Measurements from ENCODE around the gene TMCO4.
A peak's percentile ranks its signal among the peaks of the same experiment; 100 is the strongest.
"Not testable (repeated sequence)": the region's sequence is repeated elsewhere in the genome, so short reads cannot be mapped to it uniquely, and the experiment has no call there.

TMCO4 gene

GRCh38 chr1:19813643-19813960 is 13.9 kb upstream of the TMCO4 start:
- no peak for DNase-seq (ENCODE audit: low read depth)

GRCh38 chr1:19812875-19813642 is 13.3 kb upstream of the TMCO4 start:
- DNase-seq (ENCODE audit: low read depth): no peak

- DNase-seq (ENCODE audit: low read depth): peak; percentile 19
These were observed 11.6 kb upstream of the TMCO4 start for GRCh38 chr1:19811206-19811851.

- no peak for DNase-seq (ENCODE audit: low read depth)
These were observed 9.5 kb upstream of the TMCO4 start for GRCh38 chr1:19809044-19809750.

GRCh38 chr1:19808351-19808750 is 8.6 kb upstream of the TMCO4 start:
- no peak for DNase-seq (ENCODE audit: low read depth)

- DNase-seq (ENCODE audit: low read depth): no peak
These were observed 5.1 kb upstream of the TMCO4 start for GRCh38 chr1:19804831-19805251.

- no peak for DNase-seq (ENCODE audit: low read depth)
These were observed 2.6 kb upstream of the TMCO4 start for GRCh38 chr1:19802269-19802668.

DNA sequence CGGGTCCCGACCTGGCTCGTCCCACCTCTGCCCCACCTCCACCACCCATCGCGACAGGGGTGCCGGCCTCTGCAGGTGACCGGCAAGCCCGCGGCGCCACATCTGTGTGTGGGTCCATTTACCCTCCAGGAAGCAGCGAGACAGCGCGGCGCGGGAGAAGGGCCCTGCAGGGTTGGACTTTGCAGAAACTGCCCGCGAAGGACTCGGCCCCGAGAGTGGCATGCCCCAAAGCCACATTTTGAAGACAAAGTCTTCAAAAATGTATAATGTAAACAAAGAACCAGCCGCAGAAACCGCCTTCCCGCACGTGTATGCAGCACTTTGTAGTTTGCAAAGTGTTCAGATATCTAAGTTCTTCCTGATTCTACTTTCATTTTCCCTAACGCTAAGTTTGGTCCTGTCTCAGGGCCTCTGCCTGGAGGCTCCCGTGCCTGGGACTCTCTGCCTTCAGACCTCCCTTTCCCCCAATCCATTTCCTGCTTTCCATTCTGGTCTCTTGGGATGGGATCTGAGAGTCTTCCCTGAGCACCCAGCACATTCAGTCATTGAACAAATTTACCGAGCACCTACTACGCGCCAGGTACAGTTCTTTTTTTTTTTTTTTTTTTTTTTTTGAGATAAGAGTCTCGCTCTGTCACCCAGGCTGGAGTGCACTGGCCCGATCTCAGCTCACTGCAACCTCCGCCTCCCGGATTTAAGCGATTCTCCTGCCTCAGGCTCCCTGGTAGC is 524 bp upstream of the TMCO4 start:
- DNase-seq (ENCODE audit: low read depth): peak; percentile 8

- DNase-seq (ENCODE audit: low read depth): no peak
These were observed 1.1 kb downstream of the TMCO4 start for GRCh38 chr1:19798486-19799229.

GRCh38 chr1:19797827-19798226 is 1.9 kb downstream of the TMCO4 start:
- no peak for DNase-seq (ENCODE audit: low read depth)

- no peak for DNase-seq (ENCODE audit: low read depth)
These were observed 5.1 kb downstream of the TMCO4 start for GRCh38 chr1:19794583-19794982.

- DNase-seq (ENCODE audit: low read depth): no peak
These were observed 6.2 kb downstream of the TMCO4 start for GRCh38 chr1:19793360-19794046.

DNA sequence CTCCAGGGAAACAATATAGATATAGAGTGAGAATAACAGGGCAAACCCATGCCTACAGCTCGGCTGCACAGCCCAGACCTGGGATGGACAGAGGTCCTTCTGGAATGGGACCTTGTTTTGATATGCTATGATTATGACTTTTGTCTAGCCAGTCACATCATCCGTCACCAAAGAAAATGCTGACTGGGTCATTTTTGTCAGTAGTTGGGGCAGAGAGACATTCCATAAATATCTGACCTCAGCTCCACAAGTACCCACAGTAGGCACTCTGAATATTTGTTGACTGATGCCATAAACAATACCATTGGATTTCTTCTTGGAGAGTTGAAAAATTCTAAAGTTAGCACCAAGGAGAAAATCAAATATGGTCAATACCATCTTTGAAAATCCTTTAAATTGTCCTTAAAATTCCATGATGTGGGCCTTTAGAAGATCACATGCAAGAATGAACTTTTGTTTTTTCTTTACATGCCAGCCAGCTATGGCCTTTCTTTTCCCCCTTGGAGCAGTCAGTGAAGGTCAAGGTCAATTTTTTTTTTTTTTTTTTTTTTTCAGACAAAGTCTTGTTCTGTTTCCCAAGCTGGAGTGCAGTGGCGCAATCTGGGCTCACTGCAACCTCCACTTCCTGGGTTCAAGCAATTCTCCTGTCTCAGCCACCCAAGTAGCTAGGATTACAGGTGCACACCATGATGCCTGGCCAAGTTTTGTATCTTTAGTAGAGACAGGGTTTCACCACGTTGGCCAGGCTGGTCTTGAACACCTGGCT is 7.3 kb downstream of the TMCO4 start:
- no peak for DNase-seq (ENCODE audit: low read depth)

- DNase-seq (ENCODE audit: low read depth): not testable (repeated sequence)
These were observed 9.4 kb downstream of the TMCO4 start for GRCh38 chr1:19790061-19790975.

- DNase-seq (ENCODE audit: low read depth): no peak
These were observed 12.7 kb downstream of the TMCO4 start for GRCh38 chr1:19786988-19787423.

DNA sequence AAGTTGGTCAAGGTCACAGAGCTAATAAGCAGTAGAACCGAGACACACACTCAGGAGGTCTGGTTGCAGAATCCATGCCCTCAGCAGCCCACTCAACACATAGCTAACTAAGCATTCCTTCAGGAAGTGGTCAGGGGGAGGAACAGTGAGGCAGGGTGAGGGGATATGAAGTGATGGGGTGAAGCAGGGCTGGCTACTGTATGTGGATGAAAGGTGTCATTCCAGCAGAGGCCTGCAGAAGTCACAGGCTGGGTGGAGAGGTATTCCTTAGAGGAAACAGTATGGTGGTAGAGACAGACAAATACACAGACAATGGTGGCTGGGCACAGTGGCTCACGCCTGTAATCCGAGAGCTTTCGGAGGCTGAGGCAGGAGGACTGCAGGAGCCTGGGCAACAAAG is 14.1 kb downstream of the TMCO4 start:
- no peak for DNase-seq (ENCODE audit: low read depth)

GRCh38 chr1:19780267-19780877 is 19.3 kb downstream of the TMCO4 start:
- no peak for DNase-seq (ENCODE audit: low read depth)

DNA sequence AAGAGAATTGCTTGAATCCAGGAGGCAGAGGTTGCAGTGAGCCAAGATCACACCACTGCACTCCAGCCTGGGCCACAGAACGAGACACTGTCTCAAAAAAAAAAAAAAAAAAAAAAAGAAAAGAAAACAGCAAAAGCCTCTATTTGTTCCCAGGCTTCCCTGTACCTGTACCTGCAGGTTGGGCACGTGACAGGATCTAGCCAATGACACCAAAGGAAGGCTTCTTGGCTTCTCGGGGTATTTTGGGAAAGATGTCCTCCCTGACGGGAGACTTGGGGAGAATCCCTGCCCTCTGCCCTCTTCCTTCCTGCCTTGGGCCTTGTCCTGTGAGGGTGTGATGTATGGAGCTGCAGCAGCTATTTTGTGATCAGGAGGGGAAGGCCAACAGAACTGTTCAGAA is 22.8 kb downstream of the TMCO4 start:
- no peak for DNase-seq (ENCODE audit: low read depth)

DNA sequence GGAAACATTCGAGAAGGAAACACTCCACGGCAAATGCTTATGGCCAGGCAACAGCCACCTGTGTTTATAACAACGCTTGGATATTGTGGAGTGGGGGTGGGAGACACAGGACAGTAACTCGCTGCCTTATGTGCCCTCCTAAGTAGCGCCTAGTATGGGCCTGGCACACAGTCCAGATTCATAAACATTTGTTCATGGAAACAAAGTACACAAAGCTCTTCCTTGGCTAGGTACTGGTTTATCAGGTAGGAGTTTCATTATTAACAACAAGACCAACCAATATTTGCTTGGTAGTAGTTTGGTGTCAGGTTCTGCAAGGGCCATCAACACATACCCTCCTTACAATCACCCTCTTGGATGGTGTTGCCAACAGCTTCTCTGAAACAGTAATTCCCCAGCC is 23.4 kb downstream of the TMCO4 start:
- DNase-seq (ENCODE audit: low read depth): no peak

Data from T-helper 22 cell (primary cell).